HG02642 (cell line): ENCODE results near the gene SMAD3.
"Not testable (repeated sequence)": the region's sequence is repeated elsewhere in the genome, so short reads cannot be mapped to it uniquely, and the experiment has no call there.

Source experiments
- ATAC-seq: cut with Tn5 transposase; IDR thresholded peaks from one replicate; pipeline ENCODE4 v1.9.1; 2021; ENCODE audit warnings: mild to moderate bottlenecking; ENCODE audit not compliant: unreplicated experiment, poor library complexity

The SMAD3 gene

GRCh38 chr15:67065531-67066005 is at the start of gene SMAD3:
Gene SMAD3 (plus strand): TSS chr15:67065602. CDS start chr15:67066155, 553 bp downstream.
- ATAC-seq, result peak; percentile 65

- no peak for ATAC-seq
Measured at GRCh38 chr15:67017311-67017710, 48.1 kb upstream of the SMAD3 start.

- no peak for ATAC-seq
Measured at GRCh38 chr15:67018026-67018425, 47.4 kb upstream of the SMAD3 start.

- no peak for ATAC-seq
Measured at GRCh38 chr15:67018441-67018840, 47.0 kb upstream of the SMAD3 start.

GRCh38 chr15:67019069-67019468 is 46.3 kb upstream of the SMAD3 start:
- no peak for ATAC-seq

GRCh38 chr15:67019884-67020520 is 45.4 kb upstream of the SMAD3 start:
- ATAC-seq, result no peak

- ATAC-seq, result not testable (repeated sequence)
Measured at GRCh38 chr15:67020668-67021067, 44.7 kb upstream of the SMAD3 start.

GRCh38 chr15:67021455-67021854 is 43.9 kb upstream of the SMAD3 start:
- no peak for ATAC-seq

- ATAC-seq, result no peak
Measured at GRCh38 chr15:67022587-67023105, 42.8 kb upstream of the SMAD3 start.

GRCh38 chr15:67023517-67024313 is 41.7 kb upstream of the SMAD3 start:
- no peak for ATAC-seq

GRCh38 chr15:67024314-67024997 is 40.9 kb upstream of the SMAD3 start:
- no peak for ATAC-seq

GRCh38 chr15:67024998-67025368 is 40.4 kb upstream of the SMAD3 start:
- no peak for ATAC-seq

GRCh38 chr15:67025719-67026609 is 39.4 kb upstream of the SMAD3 start:
- no peak for ATAC-seq

GRCh38 chr15:67026610-67026967 is 38.8 kb upstream of the SMAD3 start:
- ATAC-seq, result no peak

GRCh38 chr15:67028440-67028839 is 37.0 kb upstream of the SMAD3 start:
- ATAC-seq, result not testable (repeated sequence)

- ATAC-seq, result no peak
Measured at GRCh38 chr15:67030036-67030762, 35.2 kb upstream of the SMAD3 start.

GRCh38 chr15:67031331-67031730 is 34.1 kb upstream of the SMAD3 start:
- ATAC-seq, result no peak

GRCh38 chr15:67032608-67033007 is 32.8 kb upstream of the SMAD3 start:
- ATAC-seq, result no peak

- ATAC-seq, result no peak
Measured at GRCh38 chr15:67033012-67033411, 32.4 kb upstream of the SMAD3 start.
